ENCODE data around the gene MED1. TPM values are rescaled to one million over a fixed set of nuclear protein-coding genes. Genes with fewer than 3 reads are reported as not detected.

MED1 gene
- total and polyA plus RNA-seq, 9 of the 15 experiments (the other 6 are each of a cell fraction or from before 2014, with no cell fraction given), result 14.0 to 59.8 (median 46.7) TPM

DNA sequence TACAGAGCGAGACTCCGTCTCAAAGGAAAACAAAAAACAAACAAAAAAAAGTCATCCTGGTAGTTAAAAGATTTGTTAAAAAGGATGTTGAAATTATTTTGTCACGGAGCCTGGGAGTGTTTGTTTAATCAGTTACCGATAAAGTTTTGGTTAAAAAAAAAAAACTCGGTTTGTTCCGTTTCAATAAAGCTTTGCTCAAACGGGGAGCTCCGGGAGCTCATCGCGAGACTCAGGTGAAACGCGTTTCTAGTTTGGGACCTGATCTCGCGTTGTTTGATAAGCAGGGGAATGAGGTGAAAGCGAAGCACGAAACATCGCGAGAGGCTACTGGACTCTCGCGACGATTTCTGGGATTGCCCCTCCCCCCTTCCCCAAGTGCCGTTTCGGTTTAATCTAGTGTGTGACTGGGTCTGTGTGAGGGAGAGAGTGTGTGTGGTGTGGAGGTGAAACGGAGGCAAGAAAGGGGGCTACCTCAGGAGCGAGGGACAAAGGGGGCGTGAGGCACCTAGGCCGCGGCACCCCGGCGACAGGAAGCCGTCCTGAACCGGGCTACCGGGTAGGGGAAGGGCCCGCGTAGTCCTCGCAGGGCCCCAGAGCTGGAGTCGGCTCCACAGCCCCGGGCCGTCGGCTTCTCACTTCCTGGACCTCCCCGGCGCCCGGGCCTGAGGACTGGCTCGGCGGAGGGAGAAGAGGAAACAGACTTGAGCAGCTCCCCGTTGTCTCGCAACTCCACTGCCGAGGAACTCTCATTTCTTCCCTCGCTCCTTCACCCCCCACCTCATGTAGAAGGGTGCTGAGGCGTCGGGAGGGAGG lies 10.3 kb upstream of the MED1 start, which contains the start of gene CDK12 (continued):
- TF ChIP-seq, protein P1, sequence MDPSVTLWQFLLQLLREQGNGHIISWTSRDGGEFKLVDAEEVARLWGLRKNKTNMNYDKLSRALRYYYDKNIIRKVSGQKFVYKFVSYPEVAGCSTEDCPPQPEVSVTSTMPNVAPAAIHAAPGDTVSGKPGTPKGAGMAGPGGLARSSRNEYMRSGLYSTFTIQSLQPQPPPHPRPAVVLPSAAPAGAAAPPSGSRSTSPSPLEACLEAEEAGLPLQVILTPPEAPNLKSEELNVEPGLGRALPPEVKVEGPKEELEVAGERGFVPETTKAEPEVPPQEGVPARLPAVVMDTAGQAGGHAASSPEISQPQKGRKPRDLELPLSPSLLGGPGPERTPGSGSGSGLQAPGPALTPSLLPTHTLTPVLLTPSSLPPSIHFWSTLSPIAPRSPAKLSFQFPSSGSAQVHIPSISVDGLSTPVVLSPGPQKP (CRISPR knock-in tag; IDR thresholded peaks at IDR 0.05), result no peak
- TF ChIP-seq HMG20B (CRISPR knock-in tag; IDR thresholded peaks at IDR 0.05) (no peak; the same call in 1 of the 2 replicates), ELF2 (CRISPR knock-in tag; IDR thresholded peaks at IDR 0.05) (peak; percentile 16; the same call in 1 of the 2 replicates), SP2 (IDR thresholded peaks at IDR 0.05; ENCODE audit: extremely low read depth, low read depth, low read length, poor library complexity, severe bottlenecking) (peak; percentile 17), CC2D1A (IDR thresholded peaks at IDR 0.05) (peak; percentile 86)
- TF ChIP-seq, protein P2, sequence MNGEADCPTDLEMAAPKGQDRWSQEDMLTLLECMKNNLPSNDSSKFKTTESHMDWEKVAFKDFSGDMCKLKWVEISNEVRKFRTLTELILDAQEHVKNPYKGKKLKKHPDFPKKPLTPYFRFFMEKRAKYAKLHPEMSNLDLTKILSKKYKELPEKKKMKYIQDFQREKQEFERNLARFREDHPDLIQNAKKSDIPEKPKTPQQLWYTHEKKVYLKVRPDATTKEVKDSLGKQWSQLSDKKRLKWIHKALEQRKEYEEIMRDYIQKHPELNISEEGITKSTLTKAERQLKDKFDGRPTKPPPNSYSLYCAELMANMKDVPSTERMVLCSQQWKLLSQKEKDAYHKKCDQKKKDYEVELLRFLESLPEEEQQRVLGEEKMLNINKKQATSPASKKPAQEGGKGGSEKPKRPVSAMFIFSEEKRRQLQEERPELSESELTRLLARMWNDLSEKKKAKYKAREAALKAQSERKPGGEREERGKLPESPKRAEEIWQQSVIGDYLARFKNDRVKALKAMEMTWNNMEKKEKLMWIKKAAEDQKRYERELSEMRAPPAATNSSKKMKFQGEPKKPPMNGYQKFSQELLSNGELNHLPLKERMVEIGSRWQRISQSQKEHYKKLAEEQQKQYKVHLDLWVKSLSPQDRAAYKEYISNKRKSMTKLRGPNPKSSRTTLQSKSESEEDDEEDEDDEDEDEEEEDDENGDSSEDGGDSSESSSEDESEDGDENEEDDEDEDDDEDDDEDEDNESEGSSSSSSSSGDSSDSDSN (IDR thresholded peaks at IDR 0.05; ENCODE audit: borderline replicate concordance in 1 of 2, low read depth in 2 of 2, low read length in 2 of 2), result peak in 1 of 2 experiments; percentile 82; a peak in 1 of 4 replicates
- TF ChIP-seq, protein P3, sequence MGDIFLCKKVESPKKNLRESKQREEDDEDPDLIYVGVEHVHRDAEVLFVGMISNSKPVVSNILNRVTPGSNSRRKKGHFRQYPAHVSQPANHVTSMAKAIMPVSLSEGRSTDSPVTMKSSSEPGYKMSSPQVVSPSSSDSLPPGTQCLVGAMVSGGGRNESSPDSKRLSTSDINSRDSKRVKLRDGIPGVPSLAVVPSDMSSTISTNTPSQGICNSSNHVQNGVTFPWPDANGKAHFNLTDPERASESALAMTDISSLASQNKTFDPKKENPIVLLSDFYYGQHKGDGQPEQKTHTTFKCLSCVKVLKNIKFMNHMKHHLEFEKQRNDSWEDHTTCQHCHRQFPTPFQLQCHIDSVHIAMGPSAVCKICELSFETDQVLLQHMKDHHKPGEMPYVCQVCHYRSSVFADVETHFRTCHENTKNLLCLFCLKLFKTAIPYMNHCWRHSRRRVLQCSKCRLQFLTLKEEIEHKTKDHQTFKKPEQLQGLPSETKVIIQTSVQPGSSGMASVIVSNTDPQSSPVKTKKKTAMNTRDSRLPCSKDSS (IDR thresholded peaks at IDR 0.05; ENCODE audit: low read depth, partially characterized antibody), result no peak
- TF ChIP-seq, protein P4, sequence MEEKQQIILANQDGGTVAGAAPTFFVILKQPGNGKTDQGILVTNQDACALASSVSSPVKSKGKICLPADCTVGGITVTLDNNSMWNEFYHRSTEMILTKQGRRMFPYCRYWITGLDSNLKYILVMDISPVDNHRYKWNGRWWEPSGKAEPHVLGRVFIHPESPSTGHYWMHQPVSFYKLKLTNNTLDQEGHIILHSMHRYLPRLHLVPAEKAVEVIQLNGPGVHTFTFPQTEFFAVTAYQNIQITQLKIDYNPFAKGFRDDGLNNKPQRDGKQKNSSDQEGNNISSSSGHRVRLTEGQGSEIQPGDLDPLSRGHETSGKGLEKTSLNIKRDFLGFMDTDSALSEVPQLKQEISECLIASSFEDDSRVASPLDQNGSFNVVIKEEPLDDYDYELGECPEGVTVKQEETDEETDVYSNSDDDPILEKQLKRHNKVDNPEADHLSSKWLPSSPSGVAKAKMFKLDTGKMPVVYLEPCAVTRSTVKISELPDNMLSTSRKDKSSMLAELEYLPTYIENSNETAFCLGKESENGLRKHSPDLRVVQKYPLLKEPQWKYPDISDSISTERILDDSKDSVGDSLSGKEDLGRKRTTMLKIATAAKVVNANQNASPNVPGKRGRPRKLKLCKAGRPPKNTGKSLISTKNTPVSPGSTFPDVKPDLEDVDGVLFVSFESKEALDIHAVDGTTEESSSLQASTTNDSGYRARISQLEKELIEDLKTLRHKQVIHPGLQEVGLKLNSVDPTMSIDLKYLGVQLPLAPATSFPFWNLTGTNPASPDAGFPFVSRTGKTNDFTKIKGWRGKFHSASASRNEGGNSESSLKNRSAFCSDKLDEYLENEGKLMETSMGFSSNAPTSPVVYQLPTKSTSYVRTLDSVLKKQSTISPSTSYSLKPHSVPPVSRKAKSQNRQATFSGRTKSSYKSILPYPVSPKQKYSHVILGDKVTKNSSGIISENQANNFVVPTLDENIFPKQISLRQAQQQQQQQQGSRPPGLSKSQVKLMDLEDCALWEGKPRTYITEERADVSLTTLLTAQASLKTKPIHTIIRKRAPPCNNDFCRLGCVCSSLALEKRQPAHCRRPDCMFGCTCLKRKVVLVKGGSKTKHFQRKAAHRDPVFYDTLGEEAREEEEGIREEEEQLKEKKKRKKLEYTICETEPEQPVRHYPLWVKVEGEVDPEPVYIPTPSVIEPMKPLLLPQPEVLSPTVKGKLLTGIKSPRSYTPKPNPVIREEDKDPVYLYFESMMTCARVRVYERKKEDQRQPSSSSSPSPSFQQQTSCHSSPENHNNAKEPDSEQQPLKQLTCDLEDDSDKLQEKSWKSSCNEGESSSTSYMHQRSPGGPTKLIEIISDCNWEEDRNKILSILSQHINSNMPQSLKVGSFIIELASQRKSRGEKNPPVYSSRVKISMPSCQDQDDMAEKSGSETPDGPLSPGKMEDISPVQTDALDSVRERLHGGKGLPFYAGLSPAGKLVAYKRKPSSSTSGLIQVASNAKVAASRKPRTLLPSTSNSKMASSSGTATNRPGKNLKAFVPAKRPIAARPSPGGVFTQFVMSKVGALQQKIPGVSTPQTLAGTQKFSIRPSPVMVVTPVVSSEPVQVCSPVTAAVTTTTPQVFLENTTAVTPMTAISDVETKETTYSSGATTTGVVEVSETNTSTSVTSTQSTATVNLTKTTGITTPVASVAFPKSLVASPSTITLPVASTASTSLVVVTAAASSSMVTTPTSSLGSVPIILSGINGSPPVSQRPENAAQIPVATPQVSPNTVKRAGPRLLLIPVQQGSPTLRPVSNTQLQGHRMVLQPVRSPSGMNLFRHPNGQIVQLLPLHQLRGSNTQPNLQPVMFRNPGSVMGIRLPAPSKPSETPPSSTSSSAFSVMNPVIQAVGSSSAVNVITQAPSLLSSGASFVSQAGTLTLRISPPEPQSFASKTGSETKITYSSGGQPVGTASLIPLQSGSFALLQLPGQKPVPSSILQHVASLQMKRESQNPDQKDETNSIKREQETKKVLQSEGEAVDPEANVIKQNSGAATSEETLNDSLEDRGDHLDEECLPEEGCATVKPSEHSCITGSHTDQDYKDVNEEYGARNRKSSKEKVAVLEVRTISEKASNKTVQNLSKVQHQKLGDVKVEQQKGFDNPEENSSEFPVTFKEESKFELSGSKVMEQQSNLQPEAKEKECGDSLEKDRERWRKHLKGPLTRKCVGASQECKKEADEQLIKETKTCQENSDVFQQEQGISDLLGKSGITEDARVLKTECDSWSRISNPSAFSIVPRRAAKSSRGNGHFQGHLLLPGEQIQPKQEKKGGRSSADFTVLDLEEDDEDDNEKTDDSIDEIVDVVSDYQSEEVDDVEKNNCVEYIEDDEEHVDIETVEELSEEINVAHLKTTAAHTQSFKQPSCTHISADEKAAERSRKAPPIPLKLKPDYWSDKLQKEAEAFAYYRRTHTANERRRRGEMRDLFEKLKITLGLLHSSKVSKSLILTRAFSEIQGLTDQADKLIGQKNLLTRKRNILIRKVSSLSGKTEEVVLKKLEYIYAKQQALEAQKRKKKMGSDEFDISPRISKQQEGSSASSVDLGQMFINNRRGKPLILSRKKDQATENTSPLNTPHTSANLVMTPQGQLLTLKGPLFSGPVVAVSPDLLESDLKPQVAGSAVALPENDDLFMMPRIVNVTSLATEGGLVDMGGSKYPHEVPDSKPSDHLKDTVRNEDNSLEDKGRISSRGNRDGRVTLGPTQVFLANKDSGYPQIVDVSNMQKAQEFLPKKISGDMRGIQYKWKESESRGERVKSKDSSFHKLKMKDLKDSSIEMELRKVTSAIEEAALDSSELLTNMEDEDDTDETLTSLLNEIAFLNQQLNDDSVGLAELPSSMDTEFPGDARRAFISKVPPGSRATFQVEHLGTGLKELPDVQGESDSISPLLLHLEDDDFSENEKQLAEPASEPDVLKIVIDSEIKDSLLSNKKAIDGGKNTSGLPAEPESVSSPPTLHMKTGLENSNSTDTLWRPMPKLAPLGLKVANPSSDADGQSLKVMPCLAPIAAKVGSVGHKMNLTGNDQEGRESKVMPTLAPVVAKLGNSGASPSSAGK (IDR thresholded peaks at IDR 0.05), result peak; percentile 16; the same call in 1 of the 2 replicates

Data from K562 (cell line).